SHP77 treated with DMSO at 0.1 percent for 48 hours (cell line): ENCODE data around the gene C6orf52.
A peak's percentile ranks its signal among the peaks of the same experiment; 100 is the strongest.
"Not testable (repeated sequence)": the region's sequence is repeated elsewhere in the genome, so short reads cannot be mapped to it uniquely, and the experiment has no call there.

ENCODE experiments used
- DNase-seq: peaks from one replicate; lab custom pipeline; 2025; lab: John Stamatoyannopoulos, UW

Gene C6orf52

GRCh38 chr6:10696655-10697054 is 2.2 kb upstream of the C6orf52 start:
- DNase-seq, result no peak

- DNase-seq, result no peak
Measured at GRCh38 chr6:10695086-10695657, 756 bp upstream of the C6orf52 start.

GRCh38 chr6:10692965-10693538 is 1.4 kb downstream of the C6orf52 start:
- DNase-seq, result no peak

- no peak for DNase-seq
Measured at GRCh38 chr6:10690651-10691445, 3.6 kb downstream of the C6orf52 start.

GRCh38 chr6:10687582-10687981 is 6.8 kb downstream of the C6orf52 start:
- DNase-seq, result no peak

GRCh38 chr6:10686901-10687300 is 7.5 kb downstream of the C6orf52 start:
- no peak for DNase-seq

GRCh38 chr6:10685092-10685915 is 9.1 kb downstream of the C6orf52 start:
- no peak for DNase-seq

- DNase-seq, result no peak
Measured at GRCh38 chr6:10684618-10685017, 9.8 kb downstream of the C6orf52 start.

- DNase-seq, result no peak
Measured at GRCh38 chr6:10682355-10682988, 11.9 kb downstream of the C6orf52 start.

GRCh38 chr6:10681795-10682194 is 12.6 kb downstream of the C6orf52 start:
- DNase-seq, result no peak

- no peak for DNase-seq
Measured at GRCh38 chr6:10678456-10678855, 16.0 kb downstream of the C6orf52 start.

GRCh38 chr6:10676403-10676802 is 18.0 kb downstream of the C6orf52 start:
- no peak for DNase-seq

GRCh38 chr6:10668126-10668917 is 26.1 kb downstream of the C6orf52 start:
- no peak for DNase-seq

- not testable (repeated sequence) for DNase-seq
Measured at GRCh38 chr6:10665595-10665994, 28.8 kb downstream of the C6orf52 start.

GRCh38 chr6:10662742-10663141 is 31.7 kb downstream of the C6orf52 start:
- no peak for DNase-seq

GRCh38 chr6:10662207-10662606 is 32.2 kb downstream of the C6orf52 start:
- DNase-seq, result no peak

GRCh38 chr6:10660431-10661191 is 33.8 kb downstream of the C6orf52 start:
- peak; percentile 4 for DNase-seq

- DNase-seq, result no peak
Measured at GRCh38 chr6:10659699-10660348, 34.6 kb downstream of the C6orf52 start.

GRCh38 chr6:10658910-10659698 is 35.3 kb downstream of the C6orf52 start:
- no peak for DNase-seq
